GM10248 (cell line): ENCODE data around the gene FATE1.

Experiments used
- CTCF ChIA-PET: fragments of 300-600 bp; sonication (Branson Sonifier 250); formaldehyde crosslinking; extraction: SDS; loops from one replicate; lab custom pipeline; 2021; ENCODE audit warnings: antibody characterized with exemption; lab: Yijun Ruan, JAX
- POLR2A ChIA-PET: fragments of 350-650 bp; sonication (Branson Sonifier 250); formaldehyde crosslinking; extraction: SDS; loops from one replicate; lab custom pipeline; 2020; ENCODE audit warnings: antibody characterized with exemption; lab: Yijun Ruan, JAX
- DNase-seq: peaks from one replicate; pipeline ENCODE4 v3.0.0; 2012; ENCODE audit errors: extremely low spot score
- CTCF ChIP-seq: IDR thresholded peaks from 2 replicates; pipeline ENCODE4 v1.5.1; 2012; ENCODE audit warnings: mild to moderate bottlenecking, low read depth; ENCODE audit errors: extremely low read depth, missing control alignments, control extremely low read depth

The FATE1 gene

GRCh38 chrX:151734446-151734845 is 18.6 kb downstream of the FATE1 start, which contains the start of gene CNGA2:
CNGA2 (plus strand) TSS chrX:151734746; CDS start chrX:151738484, 3,738 bp downstream.
- TF ChIP-seq CTCF, result no peak
- DNase-seq, result no peak
- CTCF ChIA-PET, result no interaction called here
- POLR2A ChIA-PET, result no interaction called here

DNA sequence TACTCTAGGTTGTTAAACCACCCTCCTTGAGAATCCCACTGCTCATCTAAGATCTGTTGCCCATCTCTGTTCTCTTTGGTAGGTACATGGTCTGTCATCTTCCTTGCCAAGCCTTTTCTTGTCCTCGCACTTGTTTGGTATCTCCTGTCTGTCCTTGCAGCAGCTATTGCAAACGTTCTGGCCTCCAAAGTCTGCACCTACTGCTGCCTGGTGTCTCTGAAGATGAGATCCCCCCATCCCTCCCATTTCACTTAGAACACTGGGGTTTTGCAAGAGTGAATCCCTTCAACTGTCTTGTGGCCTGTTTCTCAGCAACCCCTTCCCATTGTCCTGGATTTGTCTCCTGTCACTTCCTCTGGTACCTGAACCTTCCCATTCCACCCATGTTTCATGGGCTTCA is 19.4 kb downstream of the FATE1 start:
- ChIA-PET CTCF (interaction anchor here (1.3 kb wide), 1 partner anchor 15 kb away, joined by 3 read pairs; no protein-coding TSS in a partner anchor), POLR2A (no interaction called here)
- DNase-seq, result no peak
- no peak for TF ChIP-seq CTCF

GRCh38 chrX:151736685-151737084 is 20.9 kb downstream of the FATE1 start:
- ChIA-PET CTCF (interaction anchor here (1.3 kb wide), 1 partner anchor 14 kb away, joined by 3 read pairs; no protein-coding TSS in a partner anchor), POLR2A (no interaction called here)
- no peak for DNase-seq
- no peak for TF ChIP-seq CTCF

DNA sequence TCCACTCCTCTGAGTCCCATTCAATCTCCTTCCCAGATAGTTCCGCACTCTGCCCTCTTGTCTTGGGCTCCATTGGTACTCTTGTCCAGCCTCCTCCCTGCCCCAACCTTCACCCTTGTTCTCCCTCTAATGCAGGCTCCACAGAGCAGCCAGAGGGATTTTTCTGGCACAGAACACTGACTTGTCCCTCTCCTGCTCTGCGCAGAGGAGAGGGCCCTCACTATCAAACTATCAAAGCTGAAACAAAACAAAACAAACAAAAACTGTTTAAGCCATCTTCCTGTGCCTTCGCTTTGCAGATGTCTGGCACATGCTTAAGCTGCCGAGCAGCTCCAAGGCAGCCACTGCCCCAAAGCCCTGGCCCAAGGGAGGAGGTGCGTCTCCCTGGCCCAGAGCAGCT is 21.7 kb downstream of the FATE1 start:
- POLR2A ChIA-PET, result no interaction called here
- CTCF ChIA-PET, result interaction anchor here (1.1 to 1.8 kb wide), 2 partner anchors 16 to 17 kb away, joined by 3 to 4 read pairs; no protein-coding TSS in a partner anchor
- DNase-seq, result no peak
- TF ChIP-seq CTCF, result no peak

DNA sequence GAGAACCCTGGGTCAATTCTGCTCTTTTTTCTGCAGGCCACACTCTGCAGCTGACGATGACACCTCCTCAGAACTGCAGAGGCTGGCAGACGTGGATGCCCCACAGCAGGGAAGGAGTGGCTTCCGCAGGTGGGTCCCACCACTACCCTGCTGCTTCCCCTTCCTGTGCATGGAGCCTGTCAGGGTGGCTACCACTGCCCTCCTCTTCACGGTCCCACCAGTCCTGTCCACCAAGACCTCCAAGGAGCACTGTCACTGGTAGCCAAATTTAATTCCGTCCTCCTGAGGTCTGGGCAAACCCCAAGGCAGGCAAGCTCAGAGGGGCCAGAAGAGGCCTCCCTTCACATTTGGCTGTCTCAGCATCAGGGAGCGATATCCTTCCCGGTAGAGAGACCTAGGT is 22.9 kb downstream of the FATE1 start:
- CTCF ChIA-PET, result interaction anchor here (1.7 to 1.8 kb wide), 2 partner anchors 14 to 18 kb away, joined by 4 to 7 read pairs; no protein-coding TSS in a partner anchor
- TF ChIP-seq CTCF, result no peak
- POLR2A ChIA-PET, result no interaction called here
- no peak for DNase-seq

DNA sequence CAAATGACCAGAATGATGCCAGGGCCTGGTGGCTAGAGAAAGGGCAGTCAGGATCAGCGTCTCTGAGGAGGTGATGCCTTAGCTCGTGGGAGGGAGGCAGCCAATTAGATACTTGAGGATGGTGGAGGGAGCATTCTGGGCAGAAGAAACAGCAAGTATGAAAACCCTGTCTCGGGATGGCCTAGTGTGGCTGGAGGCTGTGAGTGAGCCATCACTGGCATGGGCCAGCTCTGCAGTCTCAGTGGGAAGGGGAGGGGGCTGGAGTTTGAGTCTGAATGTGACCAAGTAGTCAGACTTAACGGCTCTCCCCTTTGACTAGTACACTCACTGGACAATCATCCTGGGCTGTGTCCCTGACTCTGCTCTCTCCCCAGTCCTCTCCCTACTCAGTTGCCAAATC is 25.8 kb downstream of the FATE1 start:
- CTCF ChIA-PET, result no interaction called here
- no peak for DNase-seq
- POLR2A ChIA-PET, result no interaction called here
- TF ChIP-seq CTCF, result no peak
